Mammary epithelial cell (primary cell): ENCODE data around the gene PPP4R3B.

Source experiments
- EZH2 ChIP-seq: IDR thresholded peaks from 2 replicates; pipeline ENCODE4 v1.6.1; 2012; ENCODE audit warnings: low read length, inconsistent platforms, borderline replicate concordance
- TF ChIP-seq, protein P1 (sequence below), 2 donors: IDR thresholded peaks in 1 of 2; conservative IDR thresholded peaks in 1 of 2; 2 replicates each; pipeline ENCODE4 v1.5.1; 2011 to 2012; ENCODE audit warnings: inconsistent platforms in 2 of 2, low read length in 2 of 2, mild to moderate bottlenecking in 2 of 2, control low read depth in 1 of 2, low read depth in 1 of 2; ENCODE audit not compliant: insufficient read depth in 1 of 2; ENCODE audit errors: extremely low read depth in 1 of 2

DNA sequence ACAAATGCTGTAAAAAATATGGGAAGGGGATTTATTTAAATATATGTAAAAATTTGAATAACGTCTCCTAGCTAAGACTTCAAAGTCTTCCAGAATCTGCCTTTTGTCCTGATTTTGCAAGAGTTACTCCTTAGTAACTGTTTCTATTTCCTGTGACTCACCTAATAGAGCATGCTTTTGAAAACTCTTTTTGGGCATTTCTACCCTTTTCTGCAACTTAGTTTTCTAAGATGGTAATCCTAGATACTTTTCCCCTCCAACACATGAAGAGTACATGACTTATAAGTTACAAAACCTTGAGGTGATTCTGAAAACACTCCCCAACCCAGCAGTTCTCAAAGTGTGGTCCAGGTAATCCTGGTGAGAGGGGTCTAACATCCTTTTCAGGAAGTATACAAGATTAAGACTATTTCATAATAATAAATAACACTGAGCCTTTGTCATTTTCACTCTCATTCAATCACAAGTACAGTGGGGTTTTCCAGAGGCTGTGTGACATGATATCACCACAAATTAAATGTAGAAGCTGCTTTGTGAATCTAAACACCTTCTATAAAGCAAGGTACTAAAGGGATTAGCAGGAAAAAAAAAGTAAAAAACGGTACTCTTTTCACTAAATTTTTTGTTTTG lies 31.9 kb downstream of the PPP4R3B start:
- TF ChIP-seq, protein P1, sequence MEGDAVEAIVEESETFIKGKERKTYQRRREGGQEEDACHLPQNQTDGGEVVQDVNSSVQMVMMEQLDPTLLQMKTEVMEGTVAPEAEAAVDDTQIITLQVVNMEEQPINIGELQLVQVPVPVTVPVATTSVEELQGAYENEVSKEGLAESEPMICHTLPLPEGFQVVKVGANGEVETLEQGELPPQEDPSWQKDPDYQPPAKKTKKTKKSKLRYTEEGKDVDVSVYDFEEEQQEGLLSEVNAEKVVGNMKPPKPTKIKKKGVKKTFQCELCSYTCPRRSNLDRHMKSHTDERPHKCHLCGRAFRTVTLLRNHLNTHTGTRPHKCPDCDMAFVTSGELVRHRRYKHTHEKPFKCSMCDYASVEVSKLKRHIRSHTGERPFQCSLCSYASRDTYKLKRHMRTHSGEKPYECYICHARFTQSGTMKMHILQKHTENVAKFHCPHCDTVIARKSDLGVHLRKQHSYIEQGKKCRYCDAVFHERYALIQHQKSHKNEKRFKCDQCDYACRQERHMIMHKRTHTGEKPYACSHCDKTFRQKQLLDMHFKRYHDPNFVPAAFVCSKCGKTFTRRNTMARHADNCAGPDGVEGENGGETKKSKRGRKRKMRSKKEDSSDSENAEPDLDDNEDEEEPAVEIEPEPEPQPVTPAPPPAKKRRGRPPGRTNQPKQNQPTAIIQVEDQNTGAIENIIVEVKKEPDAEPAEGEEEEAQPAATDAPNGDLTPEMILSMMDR (conservative IDR thresholded peaks at IDR 0.05 in 1 of 2, IDR thresholded peaks at IDR 0.05 in 1 of 2; ENCODE audit: extremely low read depth in 1 of 2, insufficient read depth in 1 of 2, low read depth in 1 of 2, low read length in 2 of 2), result no peak
- no peak for TF ChIP-seq EZH2
